Measurements from ENCODE around the gene SLC36A3.

GRCh38 chr5:151258201-151258611, 45.4 kb downstream of the SLC36A3 start:
- TF ChIP-seq, protein P1, sequence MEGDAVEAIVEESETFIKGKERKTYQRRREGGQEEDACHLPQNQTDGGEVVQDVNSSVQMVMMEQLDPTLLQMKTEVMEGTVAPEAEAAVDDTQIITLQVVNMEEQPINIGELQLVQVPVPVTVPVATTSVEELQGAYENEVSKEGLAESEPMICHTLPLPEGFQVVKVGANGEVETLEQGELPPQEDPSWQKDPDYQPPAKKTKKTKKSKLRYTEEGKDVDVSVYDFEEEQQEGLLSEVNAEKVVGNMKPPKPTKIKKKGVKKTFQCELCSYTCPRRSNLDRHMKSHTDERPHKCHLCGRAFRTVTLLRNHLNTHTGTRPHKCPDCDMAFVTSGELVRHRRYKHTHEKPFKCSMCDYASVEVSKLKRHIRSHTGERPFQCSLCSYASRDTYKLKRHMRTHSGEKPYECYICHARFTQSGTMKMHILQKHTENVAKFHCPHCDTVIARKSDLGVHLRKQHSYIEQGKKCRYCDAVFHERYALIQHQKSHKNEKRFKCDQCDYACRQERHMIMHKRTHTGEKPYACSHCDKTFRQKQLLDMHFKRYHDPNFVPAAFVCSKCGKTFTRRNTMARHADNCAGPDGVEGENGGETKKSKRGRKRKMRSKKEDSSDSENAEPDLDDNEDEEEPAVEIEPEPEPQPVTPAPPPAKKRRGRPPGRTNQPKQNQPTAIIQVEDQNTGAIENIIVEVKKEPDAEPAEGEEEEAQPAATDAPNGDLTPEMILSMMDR (IDR thresholded peaks at IDR 0.05), result no peak
- TF ChIP-seq POLR2A (IDR thresholded peaks at IDR 0.05), result no peak
